H1 (cell line): ENCODE measurements around the gene GPR26. TPM values are rescaled to one million over a fixed set of nuclear protein-coding genes. Genes with fewer than 3 reads are reported as not detected.

ENCODE experiments used
- CTCF ChIA-PET: fragments of 300-600 bp; sonication (Branson Sonifier 250); formaldehyde crosslinking; loops from one replicate; lab custom pipeline; 2021; ENCODE audit not compliant: partially characterized antibody; lab: Charles Lee
- POLR2A ChIA-PET: fragments of 300-600 bp; sonication (Branson Sonifier 250); formaldehyde crosslinking; loops from one replicate; lab custom pipeline; 2021; ENCODE audit warnings: inconsistent platforms; ENCODE audit not compliant: partially characterized antibody; lab: Charles Lee
- DNase-seq, 2 experiments: peaks; one replicate each; pipeline versions ENCODE4 v3.0.0 to v3.0.0-alpha.2; 2010 to 2022; ENCODE audit warnings: low spot score in 2 of 2, low read depth in 1 of 2, mixed read lengths in 1 of 2
- FAIRE-seq: peaks from 2 replicates; lab custom pipeline; 2011; peaks lifted over from hg19 to GRCh38; lab: Jason Lieb, UNC
- H2AFZ ChIP-seq: 2 replicates; pipeline ENCODE4 v1.8.1; 2012; ENCODE audit warnings: low read length, inconsistent platforms
- H2AK5ac ChIP-seq: 2 replicates; pipeline ENCODE4 v1.6.1; 2013; ENCODE audit warnings: low read depth, low read length
- H2BK120ac ChIP-seq: replicated peaks from 2 replicates; pipeline ENCODE3; 2013; ENCODE audit warnings: low read depth, low read length, inconsistent platforms
- H2BK12ac ChIP-seq: 2 replicates; pipeline ENCODE4 v1.6.1; 2013; ENCODE audit warnings: low read depth, low read length
- H2BK15ac ChIP-seq: 2 replicates; pipeline ENCODE4 v1.6.1; 2013; ENCODE audit warnings: low read length
- H2BK20ac ChIP-seq: 2 replicates; pipeline ENCODE4 v1.6.1; 2013; ENCODE audit warnings: low read length
- H2BK5ac ChIP-seq: 2 replicates; pipeline ENCODE4 v1.6.1; 2013; ENCODE audit warnings: low read depth, low read length
- H3K14ac ChIP-seq: 2 replicates; pipeline ENCODE4 v1.6.1; 2013; ENCODE audit warnings: inconsistent platforms; ENCODE audit not compliant: insufficient read length
- H3K18ac ChIP-seq: 2 replicates; pipeline ENCODE4 v1.6.1; 2013; ENCODE audit warnings: low read length; ENCODE audit errors: extremely low read depth
- H3K23ac ChIP-seq: 2 replicates; pipeline ENCODE4 v1.6.1; 2013; ENCODE audit warnings: inconsistent platforms; ENCODE audit not compliant: insufficient read length
- H3K23me2 ChIP-seq: 2 replicates; pipeline ENCODE4 v1.6.1; 2013; ENCODE audit warnings: low read depth, low read length
- H3K27ac ChIP-seq: 2 replicates; pipeline ENCODE4 v1.6.1; 2011; ENCODE audit warnings: low read depth, low read length, inconsistent platforms
- H3K27me3 ChIP-seq, 4 experiments: replicated peaks in 1 of 4; 1 replicate in 1 of 4; 2 replicates in 3 of 4; pipeline versions ENCODE4 v1.6.1 to v1.8.1; 2011 to 2013; ENCODE audit warnings: low read length in 3 of 4, mild to moderate bottlenecking in 3 of 4, inconsistent platforms in 2 of 4, mixed read lengths in 2 of 4, moderate library complexity in 1 of 4; ENCODE audit not compliant: control insufficient read depth in 3 of 4, insufficient read depth in 3 of 4; ENCODE audit errors: extremely low read depth in 1 of 4
- H3K36me3 ChIP-seq, 4 experiments: 2 replicates each; pipeline versions ENCODE4 v1.6.1 to v1.8.1; 2011 to 2013; ENCODE audit warnings: mild to moderate bottlenecking in 4 of 4, low read length in 3 of 4, moderate library complexity in 2 of 4, control low read depth in 1 of 4, inconsistent platforms in 1 of 4; ENCODE audit not compliant: insufficient read depth in 4 of 4, control insufficient read depth in 2 of 4
- H3K4ac ChIP-seq: replicated peaks from 2 replicates; pipeline ENCODE3; 2013; ENCODE audit warnings: low read length, low read depth, mixed read lengths, inconsistent platforms; ENCODE audit not compliant: insufficient read length
- H3K4me1 ChIP-seq, 4 experiments: replicated peaks in 1 of 4; 1 replicate in 1 of 4; 2 replicates in 3 of 4; pipeline versions ENCODE4 v1.6.1 to v1.8.1; 2011 to 2013; ENCODE audit warnings: low read length in 3 of 4, inconsistent platforms in 2 of 4, mixed read lengths in 1 of 4; ENCODE audit not compliant: insufficient read depth in 4 of 4, control insufficient read depth in 3 of 4
- H3K4me2 ChIP-seq, 2 experiments: 2 replicates each; pipeline versions ENCODE4 v1.6.1 to v1.8.1; 2011 to 2013; ENCODE audit warnings: low read depth in 2 of 2, low read length in 2 of 2, control low read depth in 1 of 2, inconsistent platforms in 1 of 2, mild to moderate bottlenecking in 1 of 2; ENCODE audit not compliant: insufficient read depth in 1 of 2
- H3K4me3 ChIP-seq, 4 experiments: fragments of 200-600, 300-600 bp in 1 of 4; sonication (generic), shearing (Covaris generic), sonication (Bioruptor Twin) in 1 of 4; 2 replicates each; pipeline versions ENCODE4 v1.5.1 to v1.8.1; 2011 to 2016; ENCODE audit warnings: low read length in 4 of 4, low read depth in 3 of 4, control low read depth in 2 of 4, inconsistent platforms in 2 of 4, mild to moderate bottlenecking in 2 of 4, mixed read lengths in 1 of 4, moderate library complexity in 1 of 4; ENCODE audit not compliant: insufficient read depth in 2 of 4; ENCODE audit errors: extremely low read depth in 1 of 4
- H3K56ac ChIP-seq: replicated peaks from 2 replicates; pipeline ENCODE3; 2013; ENCODE audit warnings: low read depth, mild to moderate bottlenecking, mixed read lengths, low read length, inconsistent platforms; ENCODE audit not compliant: insufficient read length
- H3K79me1 ChIP-seq: 2 replicates; pipeline ENCODE4 v1.6.1; 2013; ENCODE audit warnings: low read depth, low read length, control low read depth
- H3K79me2 ChIP-seq, 2 experiments: 2 replicates each; pipeline versions ENCODE4 v1.6.1 to v1.8.1; 2012 to 2013; ENCODE audit warnings: low read length in 2 of 2, mild to moderate bottlenecking in 2 of 2, inconsistent platforms in 1 of 2; ENCODE audit not compliant: insufficient read depth in 2 of 2, control insufficient read depth in 1 of 2
- H3K9ac ChIP-seq, 4 experiments: replicated peaks in 1 of 4; 1 replicate in 1 of 4; 2 replicates in 3 of 4; pipeline versions ENCODE4 v1.6.1 to v1.8.1; 2011 to 2013; ENCODE audit warnings: low read depth in 3 of 4, low read length in 3 of 4, control low read depth in 2 of 4, mild to moderate bottlenecking in 2 of 4, moderate library complexity in 2 of 4, inconsistent platforms in 1 of 4; ENCODE audit errors: extremely low read depth in 1 of 4
- H3K9me3 ChIP-seq, 2 experiments: 2 replicates each; pipeline versions ENCODE4 v1.6.1 to v1.8.1; 2012 to 2013; ENCODE audit warnings: mild to moderate bottlenecking in 2 of 2, moderate library complexity in 2 of 2, control low read depth in 1 of 2, inconsistent platforms in 1 of 2, low read depth in 1 of 2, low read length in 1 of 2, mixed read lengths in 1 of 2; ENCODE audit not compliant: insufficient read depth in 2 of 2
- H4K20me1 ChIP-seq, 2 experiments: replicated peaks in 1 of 2; 2 replicates each; pipeline versions ENCODE3 to v1.8.1; 2011 to 2013; ENCODE audit warnings: inconsistent platforms in 2 of 2, low read length in 2 of 2, mild to moderate bottlenecking in 1 of 2; ENCODE audit not compliant: insufficient read depth in 2 of 2, control insufficient read depth in 1 of 2
- H4K5ac ChIP-seq: 2 replicates; pipeline ENCODE4 v1.6.1; 2013; ENCODE audit warnings: low read length, low read depth, mixed read lengths, inconsistent platforms; ENCODE audit not compliant: insufficient read length
- H4K8ac ChIP-seq: 2 replicates; pipeline ENCODE4 v1.8.0; 2013; ENCODE audit warnings: mild to moderate bottlenecking, moderate library complexity, low read length, inconsistent platforms; ENCODE audit not compliant: insufficient read depth; ENCODE audit errors: extremely low read depth
- H4K91ac ChIP-seq: replicated peaks from 2 replicates; pipeline ENCODE3; 2013; ENCODE audit warnings: low read length, mixed read lengths, inconsistent platforms; ENCODE audit not compliant: insufficient read length
- EP300 ChIP-seq, 2 experiments: IDR thresholded peaks; 1 replicate in 1 of 2; 2 replicates in 1 of 2; pipeline ENCODE4 v1.6.1; 2011 to 2012; ENCODE audit warnings: low read depth in 2 of 2, low read length in 2 of 2, mild to moderate bottlenecking in 2 of 2, borderline replicate concordance in 1 of 2, inconsistent platforms in 1 of 2, moderate library complexity in 1 of 2
- SIN3A ChIP-seq, 2 experiments: IDR thresholded peaks in 1 of 2; conservative IDR thresholded peaks in 1 of 2; 2 replicates each; pipeline ENCODE4 v1.6.1; 2011 to 2012; ENCODE audit warnings: low read length in 2 of 2, improper control_type of control experiment in 1 of 2, low read depth in 1 of 2, mild to moderate bottlenecking in 1 of 2
- TCF12 ChIP-seq: IDR thresholded peaks from 2 replicates; pipeline ENCODE4 v1.6.1; 2011; ENCODE audit warnings: low read depth, mild to moderate bottlenecking, low read length
- WGBS, 2 experiments: shearing (Covaris generic) in 1 of 2; methylation state at CpG; one replicate each; pipeline versions ENCODE4 v1.1.6 to v1.1.7; 2013 to 2015; ENCODE audit warnings: low lambda C conversion rate in 2 of 2, mixed read lengths in 2 of 2, inconsistent platforms in 1 of 2, low coverage in 1 of 2, missing lambda C conversion rate in 1 of 2; ENCODE audit not compliant: insufficient replicate concordance in 2 of 2, insufficient coverage in 1 of 2, insufficient read length in 1 of 2; ENCODE audit errors: extremely low coverage in 1 of 2, missing lambda C conversion rate in 1 of 2; 5-methylcytosine and 5-hydroxymethylcytosine counted together
- polyA plus RNA-seq, 7 experiments: library from polyadenylated mRNA; depleted of rRNA in 3 of 7; stranded (reverse) in 5 of 7; unstranded in 2 of 7; fragments of >200 nt in 5 of 7; fragments of 200-250 nt in 2 of 7; gene quantifications; 1 replicate in 5 of 7; 2 replicates in 1 of 7; 4 replicates in 1 of 7; pipeline versions ENCODE4 v1.2.1 to v1.2.3, GENCODE V29; 2011 to 2013; ENCODE audit warnings: missing spikeins in 2 of 7, mixed read lengths in 2 of 7
- total RNA-seq: library from RNA; stranded (reverse); fragmentation: NEBNext Ultra II Directional; extraction: Animal tissue kit (Norgen Biotek cat#: 25700); gene quantifications from 2 replicates; pipeline ENCODE4 v1.2.1, GENCODE V29; 2021

The GPR26 gene
- total and polyA plus RNA-seq, 2 of the 8 experiments (the other 6 are each of a cell fraction or from before 2014, with no cell fraction given) = 0.09 to 0.21 TPM

- no peak overlapping the region for H2BK12ac ChIP-seq
- H2BK5ac ChIP-seq = no peak overlapping the region
- H4K91ac ChIP-seq = no peak overlapping the region
- H3K23ac ChIP-seq = no peak overlapping the region
- no peak overlapping the region for H4K5ac ChIP-seq
- H2BK15ac ChIP-seq = no peak overlapping the region
- no peak overlapping the region for H3K9ac ChIP-seq
- no peak overlapping the region; the same call in 1 of the 2 replicates for H2BK20ac ChIP-seq
- WGBS, 2 experiments = 88% methylated on average over 6 of the region's 6 CpGs; no CpG with 5 or more reads in 1 of the 2 experiments
- H4K8ac ChIP-seq = no peak overlapping the region
- POLR2A ChIA-PET = no interaction called here
- H3K56ac ChIP-seq = no peak overlapping the region
- no peaks in the 10 kb centered on the region for H3K23me2 ChIP-seq
- no peak overlapping the region for H3K27ac ChIP-seq
- H3K27me3 ChIP-seq = no peaks in the 10 kb centered on the region
- H2BK120ac ChIP-seq = no peak overlapping the region
- H3K4me2 ChIP-seq = no peak overlapping the region
- no peaks in the 10 kb centered on the region for H3K79me2 ChIP-seq
- H3K4me1 ChIP-seq = peaks cover 3 to 19% (median 12%) of the 10 kb centered on the region in 4 experiments; a peak in 6 of 7 replicates
- no peak overlapping the region for H3K4me3 ChIP-seq
- CTCF ChIA-PET = interaction anchor here (0.6 to 13.9 kb wide), 9 partner anchors 11 to 64 kb away, joined by 3 to 135 read pairs (median 5); no protein-coding TSS in a partner anchor
- DNase-seq (no peak), FAIRE-seq (no peak)
- no peak overlapping the region for H3K18ac ChIP-seq
- no peaks in the 10 kb centered on the region for H3K79me1 ChIP-seq
- H2AFZ ChIP-seq = no peak overlapping the region
- H3K36me3 ChIP-seq = no peaks in the 10 kb centered on the region
- no peak overlapping the region for H3K4ac ChIP-seq
- no peak for TF ChIP-seq SIN3A (conservative IDR thresholded peaks at IDR 0.05 in 1 of 2, IDR thresholded peaks at IDR 0.05 in 1 of 2; ENCODE audit: low read depth in 1 of 2, low read length in 2 of 2)
- no peak for TF ChIP-seq EP300 (IDR thresholded peaks at IDR 0.05; ENCODE audit: borderline replicate concordance in 1 of 2, low read depth in 2 of 2, low read length in 2 of 2)
- no peak for TF ChIP-seq TCF12
- H4K20me1 ChIP-seq = no peaks in the 10 kb centered on the region
- H3K14ac ChIP-seq = no peak overlapping the region
- H2AK5ac ChIP-seq = no peak overlapping the region
- no peaks in the 10 kb centered on the region for H3K9me3 ChIP-seq
These were observed 28.8 kb upstream of the GPR26 start for GRCh38 chr10:123637326-123637880.
